Panc1 (cell line): ENCODE data around the gene NTM. TPM values are rescaled to one million over a fixed set of nuclear protein-coding genes. Genes with fewer than 3 reads are reported as not detected.

Experiments
- ATAC-seq: fragments of 200-7000 bp; cut with Tn5 transposase; 2 replicates; pipeline ENCODE4 v1.9.1; 2020; ENCODE audit warnings: mild to moderate bottlenecking, moderate library complexity
- BruUV-seq: library from RNA; stranded (reverse); fragments of 400-500 nt; replicated peaks from 2 replicates; lab custom pipeline; 2021; lab: Mats Ljungman, UMichigan
- CTCF ChIA-PET: fragments of 300-600 bp; sonication (Branson Sonifier 250); formaldehyde crosslinking; loops from one replicate; lab custom pipeline; 2022; ENCODE audit warnings: antibody characterized with exemption; lab: Charles Lee
- POLR2A ChIA-PET: fragments of 300-600 bp; sonication (Branson Sonifier 250); formaldehyde crosslinking; loops from one replicate; lab custom pipeline; 2022; ENCODE audit warnings: antibody characterized with exemption; lab: Charles Lee
- DNase-seq: peaks from one replicate; pipeline ENCODE4 v3.0.0-alpha.2; 2010; ENCODE audit warnings: low read depth, low spot score
- H3K27ac ChIP-seq: 2 replicates; pipeline ENCODE4 v1.5.1; 2011; ENCODE audit warnings: mild to moderate bottlenecking, low read length, inconsistent platforms
- H3K27me3 ChIP-seq: fragments of 200-500 bp; sonication (Bioruptor generic); 2 replicates; pipeline ENCODE4 v1.6.0; 2014; ENCODE audit warnings: low read length, inconsistent platforms; ENCODE audit not compliant: control insufficient read depth, insufficient read depth
- H3K36me3 ChIP-seq: fragments of 200-500 bp; sonication (Bioruptor generic); 2 replicates; pipeline ENCODE4 v1.5.1; 2014; ENCODE audit warnings: inconsistent platforms, mild to moderate bottlenecking, low read length, moderate library complexity; ENCODE audit not compliant: control insufficient read depth, insufficient read depth
- H3K4me1 ChIP-seq: 2 replicates; pipeline ENCODE4 v1.5.1; 2011; ENCODE audit warnings: inconsistent platforms, mild to moderate bottlenecking, low read length, moderate library complexity; ENCODE audit not compliant: control insufficient read depth, insufficient read depth
- H3K4me3 ChIP-seq, 2 experiments: 2 replicates each; pipeline ENCODE4 v1.5.1; 2011 to 2012; ENCODE audit warnings: low read depth in 2 of 2, low read length in 2 of 2, mild to moderate bottlenecking in 2 of 2, inconsistent platforms in 1 of 2, moderate library complexity in 1 of 2
- H3K9me3 ChIP-seq: fragments of 200-500 bp; sonication (Bioruptor generic); 2 replicates; pipeline ENCODE4 v1.5.1; 2014; ENCODE audit warnings: low read depth, mild to moderate bottlenecking, inconsistent platforms, low read length, moderate library complexity; ENCODE audit not compliant: control insufficient read depth, insufficient read depth
- CTCF ChIP-seq: fragments of 450-650 bp; IDR thresholded peaks from 2 replicates; pipeline ENCODE4 v1.5.1; 2017; ENCODE audit warnings: mild to moderate bottlenecking
- POLR2AphosphoS5 ChIP-seq: IDR thresholded peaks from 2 replicates; pipeline ENCODE4 v1.6.1; 2012; ENCODE audit warnings: mild to moderate bottlenecking, low read depth, low read length, moderate library complexity
- REST ChIP-seq, 2 experiments: IDR thresholded peaks; 2 replicates each; pipeline ENCODE4 v1.6.1; 2011 to 2012; ENCODE audit warnings: low read depth in 2 of 2, control low read depth in 1 of 2, low read length in 1 of 2, mild to moderate bottlenecking in 1 of 2, moderate library complexity in 1 of 2; ENCODE audit not compliant: insufficient read depth in 1 of 2
- SIN3A ChIP-seq: IDR thresholded peaks from 2 replicates; pipeline ENCODE4 v1.6.1; 2012; ENCODE audit warnings: low read depth, mild to moderate bottlenecking, low read length, moderate library complexity, borderline replicate concordance; ENCODE audit not compliant: insufficient read depth
- TCF7L2 ChIP-seq: IDR thresholded peaks from 2 replicates; pipeline ENCODE4 v1.6.1; 2011; ENCODE audit warnings: mild to moderate bottlenecking, low read depth, low read length, inconsistent platforms
- in situ Hi-C: cut with HindIII; loops from 2 replicates; pipeline ENCODE4 v1.10.0; 2016; ENCODE audit warnings: low sequenced_read_pairs, low pct_unique_long_range_greater_than_20kb
- intact Hi-C: fragments of 100-400 bp; cut with micrococcal nuclease; formaldehyde crosslinking; loops from one replicate; pipeline ENCODE4 v1.10.0; 2022; ENCODE audit not compliant: unreplicated experiment
- total RNA-seq: library from RNA; stranded (reverse); gene quantifications from one replicate; pipeline ENCODE4 v1.2.1, GENCODE V29; 2021; ENCODE audit not compliant: unreplicated experiment

The NTM gene
- total RNA-seq, 1 experiment from 2014 or later = 0.10 TPM

GRCh38 chr11:131582021-131582525, 211.7 kb downstream of the NTM start:
- in situ Hi-C loops = no loop called here
- no peak overlapping the region for H3K4me3 ChIP-seq
- peaks cover 19% of the 10 kb centered on the region for H3K27me3 ChIP-seq
- ChIA-PET POLR2A (no interaction called here), CTCF (no interaction called here)
- intact Hi-C loops = loop anchor here (5.0 kb wide), 1 partner anchor 90 kb away; no protein-coding TSS in a partner anchor
- no TSS peak for BruUV-seq
- ATAC-seq = no peak
- TF ChIP-seq TCF7L2 = no peak
- no peak for TF ChIP-seq CTCF
- TF ChIP-seq SIN3A = no peak
- TF ChIP-seq REST (IDR thresholded peaks at IDR 0.05; ENCODE audit: insufficient read depth in 1 of 2, low read depth in 2 of 2, low read length in 1 of 2) = no peak
- TF ChIP-seq POLR2AphosphoS5 = no peak
- DNase-seq = no peak
- H3K27ac ChIP-seq = no peak overlapping the region
- no peaks in the 10 kb centered on the region for H3K4me1 ChIP-seq
- H3K9me3 ChIP-seq = no peaks in the 10 kb centered on the region
- no peaks in the 10 kb centered on the region for H3K36me3 ChIP-seq

GRCh38 chr11:131583421-131583820, 213.0 kb downstream of the NTM start:
- Histone ChIP-seq H3K27ac (no peak overlapping the region), H3K4me3 (no peak overlapping the region), H3K9me3 (no peaks in the 10 kb centered on the region), H3K36me3 (no peaks in the 10 kb centered on the region), H3K27me3 (peaks cover 14% of the 10 kb centered on the region), H3K4me1 (no peaks in the 10 kb centered on the region)
- DNase-seq (no peak), ATAC-seq (no peak)
- no peak for TF ChIP-seq SIN3A
- no peak for TF ChIP-seq TCF7L2
- TF ChIP-seq CTCF = no peak
- TF ChIP-seq REST (IDR thresholded peaks at IDR 0.05; ENCODE audit: insufficient read depth in 1 of 2, low read depth in 2 of 2, low read length in 1 of 2) = no peak
- no peak for TF ChIP-seq POLR2AphosphoS5
- intact Hi-C loops = loop anchor here (5.0 kb wide), 1 partner anchor 89 kb away; no protein-coding TSS in a partner anchor
- no TSS peak for BruUV-seq
- in situ Hi-C loops = no loop called here
- ChIA-PET POLR2A (no interaction called here), CTCF (no interaction called here)
